ENCODE measurements around the gene TPRG1L. TPM values are rescaled to one million over a fixed set of nuclear protein-coding genes. Genes with fewer than 3 reads are reported as not detected.

TPRG1L gene
- total RNA-seq, 1 donor from 2014 or later, result 19.0 TPM

DNA sequence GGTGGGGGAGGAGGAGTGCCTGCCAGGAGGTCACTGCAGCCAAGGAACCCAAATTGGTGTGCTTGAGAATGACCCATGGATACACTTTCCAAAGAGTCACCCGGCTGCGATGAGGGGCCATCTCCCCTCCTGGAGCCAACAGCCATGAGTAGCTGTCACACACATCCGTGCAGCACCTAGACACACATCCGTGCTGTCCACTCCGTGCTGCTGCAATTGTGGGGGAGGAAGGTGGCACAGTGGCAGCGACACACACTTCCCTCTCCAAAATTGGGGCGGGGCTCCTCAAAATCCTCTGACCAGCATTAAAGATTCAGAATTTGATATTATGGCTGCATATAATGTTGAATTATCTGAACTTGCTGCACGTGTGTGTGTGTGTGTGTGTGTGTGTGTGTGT, 43.3 kb downstream of the TPRG1L start:
- no peak for DNase-seq

DNA sequence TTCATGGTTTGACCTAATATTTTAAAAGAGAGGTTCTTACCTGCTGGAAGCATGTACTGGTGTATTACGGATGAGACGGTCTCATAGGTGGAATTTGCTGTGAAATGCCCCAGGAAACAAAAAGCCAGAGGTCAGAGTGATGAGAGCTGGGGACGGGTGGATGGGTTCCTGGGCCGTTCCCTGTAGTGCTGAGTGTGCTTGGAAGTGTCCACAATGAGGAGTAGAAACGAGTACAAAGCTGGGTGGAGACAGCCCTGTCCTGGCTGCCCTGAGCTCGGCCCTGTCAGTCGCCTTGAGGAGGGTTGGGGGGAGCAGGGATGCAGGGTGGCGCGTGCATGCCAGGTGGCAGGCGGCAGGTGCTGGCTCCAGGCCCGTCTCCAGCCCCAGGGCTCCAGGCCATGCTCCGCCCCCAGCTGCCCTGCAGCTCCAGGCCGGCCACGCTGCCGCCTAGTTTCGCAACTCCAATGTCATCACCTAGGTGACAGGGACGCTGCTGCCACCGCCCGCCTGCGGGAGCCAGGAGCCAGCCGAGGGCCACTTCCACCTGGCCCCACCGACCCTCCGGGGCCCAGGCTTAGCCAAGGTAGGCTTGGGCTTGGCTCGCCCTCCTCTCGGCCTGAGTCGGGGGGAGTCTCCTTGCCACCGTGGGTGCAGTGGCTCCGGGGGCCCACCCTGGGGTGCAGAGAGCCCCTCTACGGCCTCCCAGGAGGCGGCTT, 43.9 kb downstream of the TPRG1L start:
- no peak for DNase-seq

DNA sequence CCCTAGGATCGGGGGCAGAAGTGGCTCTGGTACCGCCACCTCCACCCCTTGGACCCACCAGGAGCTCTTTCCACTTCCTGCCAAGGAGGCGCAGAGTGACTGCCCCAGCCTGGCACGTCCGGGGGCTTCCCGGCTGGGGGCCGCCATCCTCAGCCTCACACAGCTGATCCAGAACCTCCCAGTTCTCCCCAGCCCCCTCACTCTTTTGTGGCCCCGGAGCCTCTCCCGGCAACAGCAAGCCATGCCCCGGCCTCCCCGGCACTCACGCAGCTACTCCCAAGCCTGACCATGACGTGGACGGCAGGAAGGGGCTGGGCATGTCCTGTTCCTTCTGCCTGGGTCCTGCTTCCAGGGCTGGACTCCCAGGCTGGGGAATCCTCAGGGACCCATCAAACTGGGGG, 44.6 kb downstream of the TPRG1L start:
- no peak for DNase-seq

DNA sequence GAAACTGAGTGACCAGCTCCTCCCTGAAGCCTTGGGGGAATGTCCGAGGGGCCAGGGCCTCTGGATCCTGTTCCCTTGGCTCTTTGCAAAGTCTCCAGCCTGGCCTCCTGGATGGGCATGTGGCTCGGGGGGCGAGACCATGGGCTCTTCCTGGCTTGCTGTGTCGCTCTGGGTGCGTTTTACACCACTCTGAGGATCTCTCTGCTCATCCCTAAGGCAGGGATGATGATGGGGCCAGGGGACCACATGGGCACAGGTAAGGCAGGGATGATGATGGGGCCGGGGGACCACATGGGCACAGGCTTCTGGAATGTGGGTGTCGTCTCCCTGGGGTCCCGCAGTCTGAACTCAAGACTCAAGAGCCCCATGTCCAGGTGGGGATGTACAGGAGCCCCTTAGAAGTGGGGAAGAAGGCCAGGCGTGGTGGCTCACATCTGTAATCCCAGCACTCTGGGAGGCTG, 45.2 kb downstream of the TPRG1L start:
- DNase-seq, result no peak

DNA sequence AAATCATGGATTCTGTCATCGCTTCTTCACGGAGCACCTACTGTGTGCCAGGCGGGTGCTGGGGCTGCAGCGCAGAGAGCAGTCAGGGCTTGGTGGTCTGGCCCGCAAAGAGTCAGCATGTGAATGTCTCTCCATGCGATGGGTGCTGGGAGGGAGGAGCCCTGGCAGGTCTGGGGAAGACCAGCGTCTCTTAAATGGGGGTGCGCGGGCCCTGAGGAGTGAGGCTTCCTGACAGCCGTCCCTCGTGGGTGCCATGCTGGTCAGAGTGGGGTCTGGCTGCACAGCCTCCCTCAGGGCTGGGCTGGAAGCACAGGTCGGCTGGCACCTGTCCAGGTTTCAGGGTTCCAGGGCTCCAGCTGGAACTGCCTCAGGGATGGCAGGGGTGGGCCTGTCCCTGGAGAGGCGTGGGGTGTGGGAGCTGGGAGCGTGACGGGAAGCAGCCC, 46.0 kb downstream of the TPRG1L start:
- no peak for DNase-seq

DNA sequence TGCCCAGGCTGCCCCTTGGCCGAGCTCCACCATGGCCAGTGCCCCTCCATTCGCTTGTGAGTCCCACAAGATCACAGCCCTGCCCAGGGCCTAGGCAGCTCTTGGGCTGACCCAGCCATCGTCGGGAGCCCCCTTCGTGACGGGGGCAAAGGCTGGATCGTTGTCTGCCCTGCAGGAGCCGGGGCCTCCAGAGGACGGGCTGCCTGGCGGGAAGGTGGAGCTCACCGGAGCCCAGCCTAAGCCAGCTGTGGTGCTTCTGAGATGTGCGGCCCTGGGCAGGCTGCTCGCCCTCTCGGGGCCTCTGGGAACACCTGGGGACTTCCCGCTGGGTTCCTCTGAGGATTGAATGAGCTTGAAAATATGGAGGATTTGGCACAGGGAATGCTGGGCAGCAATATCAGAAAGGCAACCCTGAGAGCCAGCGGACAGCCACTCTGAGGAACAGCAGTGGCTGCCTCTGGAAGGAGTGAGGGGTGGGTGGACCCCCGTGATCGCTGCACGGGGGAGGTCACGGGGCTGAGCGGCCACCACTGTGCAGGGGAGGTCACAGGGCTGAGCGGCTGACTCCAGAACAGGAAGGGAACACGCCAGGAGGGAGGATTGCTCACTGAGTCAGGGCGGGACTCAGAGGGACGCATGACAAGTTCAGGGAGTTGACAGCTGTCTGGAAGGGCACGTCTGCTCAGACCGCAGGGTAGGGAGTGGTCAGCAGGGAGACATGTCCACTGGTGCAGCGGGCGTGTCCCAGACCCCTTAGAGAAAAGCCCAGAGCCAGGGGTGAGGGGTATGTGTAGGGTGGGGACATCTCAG, 46.8 kb downstream of the TPRG1L start:
- DNase-seq, result no peak

DNA sequence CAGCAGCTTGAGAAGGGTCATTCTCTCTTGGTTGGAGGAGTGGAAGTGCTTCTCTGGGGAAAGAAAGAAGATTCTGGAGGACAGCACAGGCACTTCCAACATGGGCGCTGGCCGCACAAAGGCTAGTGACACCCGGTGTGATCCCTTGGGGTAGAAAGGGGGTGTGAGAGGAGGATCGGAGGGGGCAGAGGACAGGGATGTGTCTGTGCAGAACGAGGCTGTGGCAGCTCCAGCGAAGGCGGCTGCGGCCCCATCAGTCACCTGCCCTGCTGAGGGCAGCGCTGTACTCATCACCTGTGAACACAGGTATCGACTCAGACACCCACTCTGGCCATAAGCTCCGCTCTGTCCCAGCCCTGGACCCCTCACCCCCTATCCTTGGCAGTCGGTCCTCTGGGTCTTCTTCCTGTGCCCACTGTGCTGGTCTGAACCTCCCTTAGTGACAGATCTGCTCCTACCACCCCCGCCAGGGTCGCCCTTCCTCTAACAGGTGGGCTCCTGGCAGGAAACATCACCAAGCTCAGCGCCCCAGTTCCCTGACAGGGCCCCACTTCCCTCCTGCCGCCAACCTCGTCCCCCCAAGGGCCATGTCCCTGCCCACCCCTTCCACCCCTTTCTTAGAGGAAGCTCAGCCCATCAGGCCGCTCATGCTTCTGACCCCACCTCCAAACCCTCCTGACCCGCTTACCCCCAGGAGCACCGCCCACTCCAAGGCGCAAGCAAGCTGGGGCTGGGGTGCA, 47.6 kb downstream of the TPRG1L start:
- DNase-seq, result no peak

DNA sequence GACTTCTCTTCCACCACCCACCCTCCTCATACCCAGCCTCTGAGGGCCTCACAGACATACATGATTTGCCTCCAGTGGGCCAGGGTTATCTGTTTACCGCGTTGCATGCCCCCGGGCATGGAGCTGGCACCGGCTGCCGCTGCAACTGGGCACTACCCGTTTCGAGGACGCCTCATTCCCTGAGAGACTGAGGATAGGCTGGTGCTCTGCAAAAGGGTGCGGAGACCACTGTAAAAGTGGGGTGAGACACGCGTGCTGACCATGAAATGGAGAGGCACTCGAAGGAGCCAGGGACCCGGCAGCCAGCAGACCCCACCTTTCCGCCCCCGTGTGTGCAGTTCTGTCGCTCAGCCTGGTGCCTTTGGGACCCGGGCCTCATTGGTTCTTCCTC, 48.2 kb downstream of the TPRG1L start:
- no peak for DNase-seq

DNA sequence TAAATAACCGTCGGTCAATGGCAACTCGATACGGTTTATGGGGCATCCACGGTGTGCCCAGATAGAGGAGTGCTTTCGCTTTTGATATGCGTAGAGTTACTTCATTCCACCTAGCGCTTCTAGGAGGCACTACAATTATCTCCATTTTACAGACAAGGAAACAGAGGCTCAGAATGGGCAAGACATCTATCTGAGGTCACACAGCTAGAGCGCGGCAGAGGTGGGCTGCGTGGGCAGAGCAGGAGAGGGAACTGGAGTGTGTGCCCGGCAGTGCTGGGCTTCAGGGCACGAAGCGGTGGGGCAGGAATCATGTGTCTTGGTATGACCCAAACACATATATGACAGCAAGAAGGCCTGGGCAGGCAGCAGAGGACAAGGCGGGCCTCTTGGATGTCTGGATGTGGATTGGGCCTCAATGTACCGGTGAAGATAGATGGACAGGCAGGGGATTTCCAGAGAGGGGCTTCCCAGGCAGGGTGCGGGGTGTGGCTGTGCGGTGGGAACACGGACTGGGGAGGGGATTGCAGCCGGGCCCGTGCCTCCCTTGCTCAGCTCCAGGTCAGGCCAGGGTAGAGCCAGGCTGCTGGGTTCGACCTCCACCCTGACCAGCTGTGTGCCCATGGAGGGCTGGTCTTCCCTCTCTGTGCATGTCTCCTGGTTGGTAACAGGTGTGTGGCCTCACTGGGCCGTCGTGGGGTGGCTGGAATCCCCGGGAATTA, 48.7 kb downstream of the TPRG1L start:
- DNase-seq, result no peak

DNA sequence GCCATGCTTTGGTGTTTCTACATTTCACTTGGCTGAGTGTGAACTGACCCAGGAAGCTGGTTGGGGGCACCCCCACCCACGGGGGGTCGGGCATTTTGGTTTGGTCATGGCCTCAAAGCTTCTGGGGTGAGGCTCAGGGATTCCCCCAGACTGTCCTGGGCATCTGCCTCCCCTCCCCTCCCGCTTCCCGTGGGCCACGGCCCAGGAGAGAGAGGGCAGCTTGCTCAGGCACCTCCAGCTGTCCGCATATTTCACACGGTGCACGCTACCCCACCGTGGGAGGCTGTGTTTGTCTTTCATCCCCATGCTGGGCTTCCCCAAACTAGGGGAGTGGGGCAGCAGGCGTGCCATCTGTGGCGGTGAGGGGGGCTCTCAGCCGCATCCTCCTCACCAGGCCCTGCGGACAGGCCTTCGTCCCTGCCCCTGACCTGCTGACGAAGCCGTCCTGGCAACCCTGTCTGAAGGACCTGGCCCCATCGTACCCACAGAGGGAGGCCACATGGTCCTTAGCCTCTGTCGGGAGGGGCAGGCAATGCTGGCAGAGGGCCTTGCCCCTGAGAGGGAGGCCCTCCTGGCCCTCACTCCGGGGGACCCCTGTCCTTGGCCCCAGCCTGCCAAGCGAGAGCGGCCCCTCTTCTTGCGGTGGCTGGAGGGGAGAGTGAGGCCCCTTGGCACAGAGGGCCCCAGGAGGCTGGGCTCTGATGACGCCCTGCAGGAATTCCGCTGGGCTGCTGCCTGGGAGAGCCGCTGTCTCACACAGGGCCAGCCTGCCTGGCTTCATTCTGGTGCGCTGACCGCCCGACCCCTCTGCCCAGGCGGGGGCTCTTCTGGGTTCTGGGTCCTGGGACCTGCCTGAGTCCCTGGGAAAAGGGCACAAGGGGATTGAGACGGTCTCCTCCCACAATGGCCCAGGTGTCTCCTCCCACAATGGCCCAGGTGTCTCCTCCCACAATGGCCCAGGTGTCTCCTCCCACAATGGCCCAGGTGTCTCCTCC, 49.6 kb downstream of the TPRG1L start:
- no peak for DNase-seq

DNA sequence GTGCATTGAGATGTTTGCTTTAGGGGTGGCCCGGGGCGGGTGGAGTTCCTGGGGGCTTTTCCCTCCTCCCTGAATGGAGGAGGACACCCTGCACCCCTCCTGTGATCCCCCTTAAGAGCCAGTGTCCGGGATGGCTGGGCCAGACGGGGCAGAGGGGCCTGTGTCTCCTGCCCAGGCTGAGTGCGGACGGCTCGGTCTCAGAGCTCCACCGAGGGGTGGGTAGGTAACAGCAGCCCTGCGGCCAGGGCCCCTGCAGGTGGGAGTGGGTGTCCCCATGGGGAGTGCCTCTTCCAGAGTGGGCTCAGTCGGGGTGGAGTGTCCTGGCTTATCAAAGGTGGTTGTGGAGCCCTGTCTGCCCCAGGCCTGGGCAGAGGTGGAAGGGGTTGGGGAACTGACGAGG, 50.6 kb downstream of the TPRG1L start:
- DNase-seq, result no peak

DNA sequence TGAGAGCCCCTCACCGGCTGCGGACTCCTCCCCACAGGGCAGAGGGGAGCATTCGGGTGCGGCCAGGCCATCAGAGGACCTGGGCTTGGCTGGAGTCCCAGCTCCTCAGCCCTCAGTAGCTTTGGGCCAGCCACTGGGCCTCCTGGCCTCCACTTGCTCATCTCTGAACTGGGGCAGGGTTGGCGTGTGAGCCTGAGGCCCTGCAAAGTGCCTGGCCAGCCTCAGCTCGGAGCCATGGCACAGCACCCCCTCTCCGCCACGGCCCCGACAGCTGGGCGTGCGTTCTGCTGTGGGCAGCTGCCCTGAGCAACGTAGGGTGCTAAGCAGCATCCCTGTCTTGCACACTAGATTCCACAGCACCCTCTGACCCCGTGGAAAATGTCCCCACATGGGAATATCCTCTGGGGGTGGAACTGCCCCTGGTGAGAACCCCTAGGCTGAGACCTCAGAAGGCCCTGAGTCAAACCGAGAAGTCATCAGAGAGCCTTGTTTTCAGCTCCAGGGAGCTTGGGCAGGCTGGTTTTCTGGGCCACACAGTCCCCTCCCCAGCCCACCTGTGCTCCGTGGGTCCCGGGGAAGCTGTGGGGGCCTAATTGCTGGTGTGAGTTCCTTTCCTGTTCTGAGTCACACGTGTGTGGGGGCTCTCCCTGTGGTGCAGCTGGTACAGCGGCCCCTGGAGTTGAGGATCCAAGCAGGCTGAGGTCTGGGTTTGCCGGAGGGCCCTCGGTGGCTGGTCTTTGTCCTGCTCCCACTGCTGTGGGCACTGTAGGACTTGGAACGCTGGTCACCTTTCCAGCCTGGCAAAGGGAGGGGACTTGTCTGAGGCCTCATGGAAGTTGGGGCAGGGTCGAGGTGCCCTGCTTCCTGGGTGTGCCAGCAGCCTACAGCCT, 52.0 kb downstream of the TPRG1L start:
- DNase-seq, result no peak

DNA sequence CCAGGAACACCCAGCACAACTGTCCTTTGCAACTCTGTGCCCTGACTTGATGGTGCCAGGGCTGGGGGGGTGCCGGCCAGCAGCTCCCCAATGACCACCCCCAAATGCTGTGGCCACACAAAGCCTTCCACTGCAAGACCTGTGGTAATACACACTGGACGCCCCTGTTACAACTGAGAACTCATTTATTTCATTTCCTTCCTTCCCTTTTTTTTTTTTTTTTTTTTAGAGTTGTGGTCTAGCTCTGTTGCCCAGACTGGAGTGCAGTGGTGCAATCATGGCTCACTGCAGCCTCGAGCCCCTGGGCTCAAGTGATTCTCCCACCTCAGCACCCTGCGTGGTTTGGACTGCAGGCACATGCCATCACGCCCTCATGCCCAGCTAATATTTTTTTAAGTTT, 52.7 kb downstream of the TPRG1L start:
- DNase-seq, result no peak

DNA sequence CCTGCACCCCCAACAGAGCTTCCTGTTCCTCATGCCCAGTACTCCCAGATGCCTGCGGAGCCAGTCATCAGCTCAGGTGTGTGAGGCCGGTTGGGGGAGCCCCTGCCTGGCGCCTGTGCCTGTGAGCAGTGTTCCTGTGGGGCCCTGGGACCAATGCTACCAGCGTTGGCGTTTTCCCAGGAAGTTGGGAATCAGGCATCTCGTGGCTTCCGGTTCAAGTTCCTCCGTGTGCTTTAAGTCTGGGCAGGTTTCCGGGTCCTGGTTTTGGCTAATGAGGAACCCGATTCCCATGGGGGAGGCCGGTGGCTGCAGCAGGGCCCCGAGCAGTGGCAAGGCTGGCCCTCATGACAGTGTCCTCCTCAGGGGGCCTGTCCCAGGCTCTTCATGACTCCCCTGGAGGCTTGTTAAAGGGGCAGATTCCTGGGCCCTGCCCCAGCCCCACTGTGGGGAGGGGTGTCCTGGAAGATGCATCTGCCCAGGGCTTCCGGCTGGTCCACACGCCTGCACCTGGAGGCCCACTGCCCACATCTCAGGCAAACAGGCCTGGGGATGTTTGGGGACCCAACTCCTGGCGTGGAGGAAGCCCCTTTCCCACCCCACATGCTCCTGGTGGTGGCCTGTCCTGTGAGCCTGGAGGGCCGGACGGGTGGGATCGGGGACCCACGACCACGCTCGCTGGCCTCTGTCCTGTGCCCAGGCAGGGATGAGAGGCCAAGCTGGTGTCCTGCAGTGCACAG, 53.7 kb downstream of the TPRG1L start:
- no peak for DNase-seq

DNA sequence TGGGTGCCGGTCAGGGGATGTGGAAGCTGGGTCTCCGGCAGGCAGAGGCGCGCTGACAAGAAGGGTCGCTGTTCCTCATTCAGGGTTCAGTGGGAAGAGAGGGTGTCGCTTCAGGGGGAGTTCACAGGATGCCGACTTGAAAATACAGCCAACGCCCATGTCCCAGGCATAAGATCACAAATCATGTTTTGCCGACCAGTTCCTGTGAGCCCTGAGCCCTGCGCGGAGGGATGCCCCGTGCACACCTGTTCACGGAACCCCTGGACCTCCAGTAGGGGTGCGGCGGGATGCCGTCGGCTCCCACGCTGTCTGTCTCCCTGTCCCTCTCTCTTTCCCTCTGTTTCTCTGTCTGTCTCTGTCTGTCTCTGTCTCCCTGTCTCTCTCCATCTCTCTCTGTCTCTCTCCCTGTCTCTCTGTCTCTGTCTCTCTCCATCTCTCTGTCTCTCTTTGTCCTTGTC, 54.3 kb downstream of the TPRG1L start:
- DNase-seq, result no peak
